ENCODE measurements around the gene PRR5. TPM values are rescaled to one million over a fixed set of nuclear protein-coding genes. Genes with fewer than 3 reads are reported as not detected.

The PRR5 gene
- total and polyA plus RNA-seq, 2 donors from 2014 or later: 24.0 to 46.0 TPM

DNA sequence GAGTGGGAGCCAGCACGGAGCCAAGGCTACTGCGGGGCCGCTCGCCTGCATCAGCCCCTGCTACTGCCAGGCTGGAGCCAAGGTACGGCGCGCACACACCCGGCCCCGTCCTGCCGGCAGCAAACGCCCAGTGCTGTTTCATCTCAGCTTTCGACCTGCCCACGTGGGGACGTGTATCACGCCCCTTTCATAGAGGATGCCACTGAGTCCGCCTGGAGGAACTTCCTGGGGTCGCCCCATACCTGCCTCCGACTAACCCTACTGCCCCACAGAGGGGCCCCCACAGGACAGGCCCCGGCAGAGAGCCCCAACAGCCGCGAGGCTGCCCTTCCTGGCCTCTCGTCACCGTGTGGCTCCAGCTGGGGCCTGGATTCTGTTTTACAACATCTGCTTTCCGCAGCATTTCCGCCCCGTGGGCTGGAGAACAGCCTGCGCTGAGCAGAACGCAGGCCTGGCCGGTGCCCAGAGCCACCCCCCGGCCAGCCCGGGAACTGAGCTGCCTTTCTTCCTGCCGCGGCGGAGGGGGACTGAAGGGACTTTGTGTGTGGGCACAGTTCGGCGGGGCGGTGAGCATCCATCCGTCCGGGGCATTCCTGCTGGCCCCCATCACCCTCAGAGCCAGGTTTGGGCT is 27.5 kb downstream of the PRR5 start:
- TF ChIP-seq CTCF (IDR thresholded peaks at IDR 0.05; ENCODE audit: borderline replicate concordance, extremely low read depth, insufficient read depth): no peak
- Histone ChIP-seq H3K4me3 (ENCODE audit: low read length in 3 of 3) (no peak overlapping the region), H3K4me1 (ENCODE audit: control insufficient read depth in 2 of 3, insufficient read depth in 2 of 3, low read depth in 1 of 3, low read length in 3 of 3) (peaks cover 0 to 13% (median 0%) of the 10 kb centered on the region in 3 donors), H3K27ac (ENCODE audit: low read depth in 2 of 2, low read length in 2 of 2) (peak overlapping the region in 1 of 2 donors; percentile 22), H3K9me3 (ENCODE audit: control insufficient read depth in 2 of 3, insufficient read depth in 1 of 3, low read length in 3 of 3) (no peaks in the 10 kb centered on the region), H3K36me3 (ENCODE audit: control insufficient read depth in 2 of 3, insufficient read depth in 3 of 3, low read length in 3 of 3) (peaks cover 2 to 25% (median 3%) of the 10 kb centered on the region in 3 donors), H3K9ac (ENCODE audit: low read length in 3 of 3) (no peak overlapping the region), H3K27me3 (ENCODE audit: control insufficient read depth, insufficient read depth, low read length) (no peaks in the 10 kb centered on the region)
- intact Hi-C loops (cut with DNase I): no loop called here
- FAIRE-seq: no peak
- DNase-seq: peak in 4 of 5 donors; percentile 84 to 94 (median 88)

DNA sequence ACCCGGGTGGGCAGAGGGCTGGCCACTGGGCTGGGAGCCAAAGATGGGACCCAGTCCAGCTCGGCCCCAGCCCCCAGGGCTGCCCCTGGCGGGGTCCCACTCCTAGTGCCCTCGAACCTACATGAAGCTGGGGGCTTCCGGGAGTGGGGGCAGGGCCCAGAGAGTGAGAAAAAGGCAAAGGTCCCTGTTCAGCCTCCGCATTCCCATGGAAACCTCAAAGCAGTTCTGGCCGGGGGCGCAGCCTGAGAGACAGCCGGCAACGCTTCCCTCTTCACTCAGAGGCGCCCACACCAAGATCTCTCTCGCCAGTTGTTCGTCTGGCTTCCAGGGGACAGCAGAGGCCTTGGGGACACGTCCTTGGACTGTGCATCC is 28.0 kb downstream of the PRR5 start:
- intact Hi-C loops (cut with DNase I): no loop called here
- Histone ChIP-seq H3K9me3 (ENCODE audit: control insufficient read depth in 2 of 3, insufficient read depth in 1 of 3, low read length in 3 of 3) (no peaks in the 10 kb centered on the region), H3K27ac (ENCODE audit: low read depth in 2 of 2, low read length in 2 of 2) (no peak overlapping the region), H3K36me3 (ENCODE audit: control insufficient read depth in 2 of 3, insufficient read depth in 3 of 3, low read length in 3 of 3) (peaks cover 2 to 20% (median 3%) of the 10 kb centered on the region in 3 donors), H3K9ac (ENCODE audit: low read length in 3 of 3) (no peak overlapping the region), H3K4me1 (ENCODE audit: control insufficient read depth in 2 of 3, insufficient read depth in 2 of 3, low read depth in 1 of 3, low read length in 3 of 3) (peaks cover 0 to 13% (median 0%) of the 10 kb centered on the region in 3 donors), H3K4me3 (ENCODE audit: low read length in 3 of 3) (no peak overlapping the region), H3K27me3 (ENCODE audit: control insufficient read depth, insufficient read depth, low read length) (no peaks in the 10 kb centered on the region)
- FAIRE-seq (no peak), DNase-seq (peak in 4 of 5 donors; percentile 72 to 86 (median 78))
- TF ChIP-seq CTCF (IDR thresholded peaks at IDR 0.05; ENCODE audit: borderline replicate concordance, extremely low read depth, insufficient read depth): no peak

DNA sequence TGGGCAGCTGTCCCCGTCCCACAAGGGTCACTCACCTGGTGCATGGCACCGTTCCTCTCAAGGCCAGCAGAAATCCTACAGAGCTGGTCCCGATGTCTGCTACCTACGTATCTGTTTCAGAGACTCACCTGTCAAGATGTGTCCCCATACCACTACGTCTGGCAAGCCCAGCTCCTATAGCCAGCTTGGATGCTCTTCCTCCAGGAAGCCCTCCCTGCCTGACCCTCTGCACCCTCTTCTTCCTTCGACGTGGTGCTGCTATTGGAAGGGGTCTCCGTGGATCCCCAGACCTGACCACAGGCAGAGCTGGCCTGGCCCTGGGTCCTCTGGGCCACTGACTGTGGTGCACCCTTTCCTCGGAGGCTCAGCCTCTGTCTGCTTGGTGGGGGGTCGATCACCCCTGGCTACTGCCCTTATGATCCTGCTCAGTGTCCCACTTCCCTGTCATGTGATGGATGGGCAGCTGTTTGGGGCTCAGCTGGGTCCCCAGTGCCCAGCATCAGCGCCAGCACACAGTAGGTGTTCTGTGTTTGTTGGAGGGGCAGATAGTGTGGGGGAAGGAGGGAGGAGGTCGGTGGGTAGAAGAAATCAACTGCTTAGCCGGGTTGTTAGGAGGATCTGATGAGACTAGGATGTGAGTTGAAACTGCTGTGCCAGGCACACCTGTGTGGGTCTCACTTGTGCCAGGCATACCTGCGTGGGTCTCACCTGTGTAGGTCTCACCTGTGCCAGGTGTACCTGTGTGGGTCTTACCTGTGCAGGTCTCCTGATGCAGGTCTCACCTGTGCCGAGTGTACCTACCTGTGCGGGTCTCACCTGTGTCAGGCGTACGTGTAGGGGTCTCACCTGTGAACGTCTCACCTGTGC is 28.7 kb downstream of the PRR5 start:
- no peaks in the 10 kb centered on the region for H3K27me3 ChIP-seq (ENCODE audit: control insufficient read depth, insufficient read depth, low read length)

More for the DNA sequence above, 28.7 kb downstream of the PRR5 start:
- H3K36me3 ChIP-seq (ENCODE audit: control insufficient read depth in 2 of 3, insufficient read depth in 3 of 3, low read length in 3 of 3): peaks cover 2 to 14% (median 3%) of the 10 kb centered on the region in 3 donors
- DNase-seq (no peak), FAIRE-seq (no peak)
- H3K9ac ChIP-seq (ENCODE audit: low read length in 3 of 3): no peak overlapping the region
- H3K4me1 ChIP-seq (ENCODE audit: control insufficient read depth in 2 of 3, insufficient read depth in 2 of 3, low read depth in 1 of 3, low read length in 3 of 3): peaks cover 0 to 13% (median 0%) of the 10 kb centered on the region in 3 donors
- no peak overlapping the region for H3K4me3 ChIP-seq (ENCODE audit: low read length in 3 of 3)
- intact Hi-C loops (cut with DNase I): no loop called here
- no peaks in the 10 kb centered on the region for H3K9me3 ChIP-seq (ENCODE audit: control insufficient read depth in 2 of 3, insufficient read depth in 1 of 3, low read length in 3 of 3)
- TF ChIP-seq CTCF (IDR thresholded peaks at IDR 0.05; ENCODE audit: borderline replicate concordance, extremely low read depth, insufficient read depth): no peak
- no peak overlapping the region for H3K27ac ChIP-seq (ENCODE audit: low read depth in 2 of 2, low read length in 2 of 2)
